GM04503 (cell line): ENCODE results near the gene IL22RA2.
"Not testable (repeated sequence)": the region's sequence is repeated elsewhere in the genome, so short reads cannot be mapped to it uniquely, and the experiment has no call there.

Source experiments
- DNase-seq: peaks from one replicate; pipeline ENCODE4 v3.0.0-alpha.2; 2012; ENCODE audit warnings: low read depth

The IL22RA2 gene

GRCh38 chr6:137126875-137127485, 46.5 kb downstream of the IL22RA2 start:
- DNase-seq = no peak

GRCh38 chr6:137123078-137123477, 50.4 kb downstream of the IL22RA2 start:
- no peak for DNase-seq

- no peak for DNase-seq
These were observed 50.8 kb downstream of the IL22RA2 start for GRCh38 chr6:137122612-137123011.

- no peak for DNase-seq
These were observed 51.9 kb downstream of the IL22RA2 start for GRCh38 chr6:137121401-137121997.

- no peak for DNase-seq
These were observed 52.7 kb downstream of the IL22RA2 start for GRCh38 chr6:137120748-137121147.

- no peak for DNase-seq
These were observed 54.0 kb downstream of the IL22RA2 start for GRCh38 chr6:137119196-137120104.

GRCh38 chr6:137117581-137117980, 55.9 kb downstream of the IL22RA2 start:
- no peak for DNase-seq

- DNase-seq = no peak
These were observed 56.6 kb downstream of the IL22RA2 start for GRCh38 chr6:137116807-137117206.

GRCh38 chr6:137115658-137116057, 57.8 kb downstream of the IL22RA2 start:
- no peak for DNase-seq

GRCh38 chr6:137112067-137112355, 61.4 kb downstream of the IL22RA2 start:
- DNase-seq = no peak

- DNase-seq = no peak
These were observed 62.0 kb downstream of the IL22RA2 start for GRCh38 chr6:137111296-137112066.

GRCh38 chr6:137107767-137108105, 65.7 kb downstream of the IL22RA2 start:
- DNase-seq = no peak

GRCh38 chr6:137107047-137107766, 66.2 kb downstream of the IL22RA2 start:
- not testable (repeated sequence) for DNase-seq

- no peak for DNase-seq
These were observed 67.3 kb downstream of the IL22RA2 start for GRCh38 chr6:137106183-137106582.

- no peak for DNase-seq
These were observed 68.1 kb downstream of the IL22RA2 start for GRCh38 chr6:137105375-137105774.

- DNase-seq = no peak
These were observed 68.5 kb downstream of the IL22RA2 start for GRCh38 chr6:137104926-137105325.

GRCh38 chr6:137102851-137103492, 70.5 kb downstream of the IL22RA2 start:
- no peak for DNase-seq

- no peak for DNase-seq
These were observed 71.2 kb downstream of the IL22RA2 start for GRCh38 chr6:137102050-137102848.

- DNase-seq = no peak
These were observed 73.6 kb downstream of the IL22RA2 start for GRCh38 chr6:137099689-137100403.

GRCh38 chr6:137097526-137097925, 75.9 kb downstream of the IL22RA2 start:
- no peak for DNase-seq
